HepG2 (cell line): ENCODE results near the gene TNP2. TPM values are rescaled to one million over a fixed set of nuclear protein-coding genes. Genes with fewer than 3 reads are reported as not detected.
A peak's percentile ranks its signal among the peaks of the same experiment; 100 is the strongest.

Source experiments
- AGO1 ChIP-seq: fragments of 200-400 bp; formaldehyde crosslinking; IDR thresholded peaks from 2 replicates; pipeline ENCODE4 v1.6.1; 2017; ENCODE audit warnings: mild to moderate bottlenecking, low read depth, low read length, moderate library complexity; ENCODE audit not compliant: poor library complexity, severe bottlenecking
- CAMTA2 ChIP-seq: sonication (generic); formaldehyde crosslinking; IDR thresholded peaks from 2 replicates; pipeline ENCODE4 v1.4.0; 2020; ENCODE audit warnings: mild to moderate bottlenecking, missing genetic modification reagents, borderline replicate concordance
- EP300 ChIP-seq, 3 experiments: sonication (generic) in 1 of 3; formaldehyde crosslinking in 1 of 3; IDR thresholded peaks; 2 replicates each; pipeline versions ENCODE4 v1.5.1 to v1.6.1; 2011 to 2020; ENCODE audit warnings: low read depth in 2 of 3, low read length in 2 of 3, borderline replicate concordance in 1 of 3, improper control_type of control experiment in 1 of 3, mild to moderate bottlenecking in 1 of 3, missing genetic modification reagents in 1 of 3, moderate library complexity in 1 of 3
- RARG ChIP-seq: sonication (generic); formaldehyde crosslinking; IDR thresholded peaks from 2 replicates; pipeline ENCODE4 v1.4.0; 2020; ENCODE audit warnings: low read depth, mild to moderate bottlenecking, missing genetic modification reagents
- RFXAP ChIP-seq: sonication (generic); formaldehyde crosslinking; IDR thresholded peaks from 2 replicates; pipeline ENCODE4 v1.4.0; 2020; ENCODE audit warnings: missing genetic modification reagents, borderline replicate concordance
- SOX6 ChIP-seq, 2 experiments: fragments of 450-650 bp in 1 of 2; sonication (generic) in 1 of 2; formaldehyde crosslinking in 1 of 2; IDR thresholded peaks; 2 replicates each; pipeline versions ENCODE4 v1.4.0 to v1.6.1; 2017 to 2020; ENCODE audit warnings: antibody characterized with exemption in 1 of 2, mild to moderate bottlenecking in 1 of 2, missing genetic modification reagents in 1 of 2
- TARDBP ChIP-seq: sonication (generic); formaldehyde crosslinking; IDR thresholded peaks from 2 replicates; pipeline ENCODE4 v1.8.0; 2022; ENCODE audit warnings: mild to moderate bottlenecking, missing genetic modification reagents
- ZMYM3 ChIP-seq: sonication (generic); formaldehyde crosslinking; IDR thresholded peaks from 2 replicates; pipeline ENCODE4 v1.5.1; 2020; ENCODE audit warnings: mild to moderate bottlenecking, missing genetic modification reagents
- ZNF646 ChIP-seq: sonication (generic); formaldehyde crosslinking; IDR thresholded peaks from 2 replicates; pipeline ENCODE4 v1.9.0; 2021; ENCODE audit warnings: mild to moderate bottlenecking, missing genetic modification reagents
- ZNF768 ChIP-seq: sonication (generic); formaldehyde crosslinking; IDR thresholded peaks from 2 replicates; pipeline ENCODE4 v1.4.0; 2020; ENCODE audit warnings: missing genetic modification reagents
- polyA plus RNA-seq, 8 experiments: library from polyadenylated mRNA; depleted of rRNA in 3 of 8; stranded (reverse) in 7 of 8; unstranded in 1 of 8; fragments of >200 nt; fragmentation: Illumina TruSeq in 4 of 8; extraction: Trizol in 4 of 8; gene quantifications; 2 replicates each; pipeline versions ENCODE4 v1.2.1 to v1.2.3, GENCODE V29; 2011 to 2016; ENCODE audit warnings: low read depth in 4 of 8, missing spikeins in 1 of 8, mixed read lengths in 1 of 8; ENCODE audit not compliant: insufficient read depth in 1 of 8
- total RNA-seq, 5 experiments: library from RNA; depleted of rRNA; stranded (reverse); fragments of >200 nt; fragmentation: Illumina TruSeq; extraction: Trizol; gene quantifications; 2 replicates each; pipeline ENCODE4 v1.2.3, GENCODE V29; 2016; ENCODE audit warnings: low read depth in 1 of 5
- TF ChIP-seq, protein P1 (sequence below): fragments of 450-650 bp; IDR thresholded peaks from 2 replicates; pipeline ENCODE4 v1.6.1; 2017; ENCODE audit warnings: mild to moderate bottlenecking

Gene TNP2
- total and polyA plus RNA-seq, 2 of the 13 experiments (the other 11 are each of a cell fraction or from before 2014, with no cell fraction given): not detected

- TF ChIP-seq ZNF646 (CRISPR knock-in tag): 0 out of 2 replicates have a peak, but pooled peaks have one; percentile 12
- no peak for TF ChIP-seq EP300 (IDR thresholded peaks at IDR 0.05; ENCODE audit: low read depth in 2 of 2, low read length in 2 of 2)
- TF ChIP-seq EP300 (CRISPR knock-in tag; IDR thresholded peaks at IDR 0.05; ENCODE audit: borderline replicate concordance): no peak
- TF ChIP-seq TARDBP (CRISPR knock-in tag): peak; percentile 22; the same call in 1 of the 2 replicates
- peak; percentile 64; the same call in 1 of the 2 replicates for TF ChIP-seq ZMYM3 (CRISPR knock-in tag)
- TF ChIP-seq, protein P1, sequence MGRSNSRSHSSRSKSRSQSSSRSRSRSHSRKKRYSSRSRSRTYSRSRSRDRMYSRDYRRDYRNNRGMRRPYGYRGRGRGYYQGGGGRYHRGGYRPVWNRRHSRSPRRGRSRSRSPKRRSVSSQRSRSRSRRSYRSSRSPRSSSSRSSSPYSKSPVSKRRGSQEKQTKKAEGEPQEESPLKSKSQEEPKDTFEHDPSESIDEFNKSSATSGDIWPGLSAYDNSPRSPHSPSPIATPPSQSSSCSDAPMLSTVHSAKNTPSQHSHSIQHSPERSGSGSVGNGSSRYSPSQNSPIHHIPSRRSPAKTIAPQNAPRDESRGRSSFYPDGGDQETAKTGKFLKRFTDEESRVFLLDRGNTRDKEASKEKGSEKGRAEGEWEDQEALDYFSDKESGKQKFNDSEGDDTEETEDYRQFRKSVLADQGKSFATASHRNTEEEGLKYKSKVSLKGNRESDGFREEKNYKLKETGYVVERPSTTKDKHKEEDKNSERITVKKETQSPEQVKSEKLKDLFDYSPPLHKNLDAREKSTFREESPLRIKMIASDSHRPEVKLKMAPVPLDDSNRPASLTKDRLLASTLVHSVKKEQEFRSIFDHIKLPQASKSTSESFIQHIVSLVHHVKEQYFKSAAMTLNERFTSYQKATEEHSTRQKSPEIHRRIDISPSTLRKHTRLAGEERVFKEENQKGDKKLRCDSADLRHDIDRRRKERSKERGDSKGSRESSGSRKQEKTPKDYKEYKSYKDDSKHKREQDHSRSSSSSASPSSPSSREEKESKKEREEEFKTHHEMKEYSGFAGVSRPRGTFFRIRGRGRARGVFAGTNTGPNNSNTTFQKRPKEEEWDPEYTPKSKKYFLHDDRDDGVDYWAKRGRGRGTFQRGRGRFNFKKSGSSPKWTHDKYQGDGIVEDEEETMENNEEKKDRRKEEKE: no peak
- 0 out of 2 replicates have a peak, but pooled peaks have one; percentile 37 for TF ChIP-seq CAMTA2 (CRISPR knock-in tag)
- no peak for TF ChIP-seq SOX6 (IDR thresholded peaks at IDR 0.05)
- 0 out of 2 replicates have a peak, but pooled peaks have one; percentile 23 for TF ChIP-seq SOX6 (CRISPR knock-in tag; IDR thresholded peaks at IDR 0.05)
- no peak for TF ChIP-seq RFXAP (CRISPR knock-in tag)
- TF ChIP-seq AGO1: peak; percentile 24
- TF ChIP-seq RARG: no peak
- TF ChIP-seq ZNF768 (CRISPR knock-in tag): peak; percentile 98
Measured at GRCh38 chr16:11224894-11225676, 44.0 kb downstream of the TNP2 start (continued).
